Measurements from ENCODE around the gene C19orf81. TPM values are rescaled to one million over a fixed set of nuclear protein-coding genes. Genes with fewer than 3 reads are reported as not detected.

C19orf81 gene
- total and polyA plus RNA-seq, 2 of the 8 experiments (the other 6 are each of a cell fraction or from before 2014, with no cell fraction given), result 11.7 to 13.0 TPM

- no peak overlapping the region for H3K14ac ChIP-seq (ENCODE audit: insufficient read length)
- no peak overlapping the region for H2AFZ ChIP-seq (ENCODE audit: low read length)
- H4K8ac ChIP-seq (ENCODE audit: extremely low read depth, insufficient read depth, low read length), result no peak overlapping the region
- H3K23me2 ChIP-seq (ENCODE audit: low read depth, low read length), result peaks cover 14% of the 10 kb centered on the region
- no peak overlapping the region for H2BK5ac ChIP-seq (ENCODE audit: low read depth, low read length)
- no peak overlapping the region for H2BK20ac ChIP-seq (ENCODE audit: low read length)
- WGBS, 2 experiments (ENCODE audit: extremely low coverage in 1 of 2, insufficient coverage in 1 of 2, insufficient read length in 1 of 2, insufficient replicate concordance in 2 of 2, low coverage in 1 of 2, low lambda C conversion rate in 2 of 2, missing lambda C conversion rate in 1 of 2), result 71% methylated on average over 6 of the region's 6 CpGs; no CpG with 5 or more reads in 1 of the 2 experiments
- no peak for DNase-seq (ENCODE audit: low read depth in 1 of 2, low spot score in 2 of 2)
- FAIRE-seq, result no peak
- no peaks in the 10 kb centered on the region for H3K36me3 ChIP-seq (ENCODE audit: control insufficient read depth in 2 of 4, insufficient read depth in 4 of 4, low read length in 3 of 4)
- H3K27ac ChIP-seq (ENCODE audit: low read depth, low read length), result no peak overlapping the region
- no peak overlapping the region for H2BK15ac ChIP-seq (ENCODE audit: low read length)
- H3K27me3 ChIP-seq (replicated peaks in 1 of 4; ENCODE audit: control insufficient read depth in 3 of 4, extremely low read depth in 1 of 4, insufficient read depth in 3 of 4, low read length in 3 of 4), result peaks cover 0 to 2% (median 0%) of the 10 kb centered on the region in 4 experiments; a peak in 1 of 7 replicates
- no peak overlapping the region for H3K4ac ChIP-seq (replicated peaks; ENCODE audit: insufficient read length, low read depth, low read length)
- no peak overlapping the region for H3K56ac ChIP-seq (replicated peaks; ENCODE audit: insufficient read length, low read depth, low read length)
- no peak overlapping the region for H3K18ac ChIP-seq (ENCODE audit: extremely low read depth, low read length)
- POLR2A ChIA-PET (ENCODE audit: partially characterized antibody), result interaction anchor here (0.7 to 0.8 kb wide), 2 partner anchors 12 to 49 kb away, joined by 3 read pairs; no protein-coding TSS in a partner anchor
- no peak overlapping the region for H2BK12ac ChIP-seq (ENCODE audit: low read depth, low read length)
- no peaks in the 10 kb centered on the region for H3K79me1 ChIP-seq (ENCODE audit: low read depth, low read length)
- peak overlapping the region in 1 of 4 experiments; percentile 77; a peak in 1 of 7 replicates for H3K9ac ChIP-seq (replicated peaks in 1 of 4; ENCODE audit: extremely low read depth in 1 of 4, low read depth in 3 of 4, low read length in 3 of 4)
- H3K79me2 ChIP-seq (ENCODE audit: control insufficient read depth in 1 of 2, insufficient read depth in 2 of 2, low read length in 2 of 2), result no peaks in the 10 kb centered on the region
- no peak overlapping the region for H2AK5ac ChIP-seq (ENCODE audit: low read depth, low read length)
- H3K4me2 ChIP-seq (ENCODE audit: insufficient read depth in 1 of 2, low read depth in 2 of 2, low read length in 2 of 2), result peak overlapping the region; percentile 96 to 97
- peak overlapping the region; percentile 61 to 84 (median 78); a peak in 7 of 8 replicates for H3K4me3 ChIP-seq (ENCODE audit: extremely low read depth in 1 of 4, insufficient read depth in 2 of 4, low read depth in 3 of 4, low read length in 4 of 4)
- no peaks in the 10 kb centered on the region for H3K9me3 ChIP-seq (ENCODE audit: insufficient read depth in 2 of 2, low read depth in 1 of 2, low read length in 1 of 2)
- no peak overlapping the region for H4K91ac ChIP-seq (replicated peaks; ENCODE audit: insufficient read length, low read length)
- H4K5ac ChIP-seq (ENCODE audit: insufficient read length, low read depth, low read length), result peak overlapping the region; percentile 23
- no peak overlapping the region for H2BK120ac ChIP-seq (replicated peaks; ENCODE audit: low read depth, low read length)
- H3K23ac ChIP-seq (ENCODE audit: insufficient read length), result no peak overlapping the region
- CTCF ChIA-PET (ENCODE audit: partially characterized antibody), result interaction anchor here (0.7 kb wide), 1 partner anchor 10 kb away, joined by 3 read pairs; no protein-coding TSS in a partner anchor
- H3K4me1 ChIP-seq (replicated peaks in 1 of 4; ENCODE audit: control insufficient read depth in 3 of 4, insufficient read depth in 4 of 4, low read length in 3 of 4), result peaks cover 2 to 14% (median 6%) of the 10 kb centered on the region in 4 experiments; a peak in 6 of 7 replicates
- peaks cover 0 to 6% of the 10 kb centered on the region in 2 experiments for H4K20me1 ChIP-seq (replicated peaks in 1 of 2; ENCODE audit: control insufficient read depth in 1 of 2, insufficient read depth in 2 of 2, low read length in 2 of 2)
- no peak for TF ChIP-seq ASH2L (IDR thresholded peaks at IDR 0.05; ENCODE audit: low read length)
- no peak for TF ChIP-seq ATF2 (IDR thresholded peaks at IDR 0.05; ENCODE audit: low read length)
- no peak for TF ChIP-seq YY1 (IDR thresholded peaks at IDR 0.05; ENCODE audit: low read depth, low read length)
- TF ChIP-seq SRF (IDR thresholded peaks at IDR 0.05; ENCODE audit: low read depth, low read length), result no peak
- TF ChIP-seq E2F6 (IDR thresholded peaks at IDR 0.05), result no peak
- TF ChIP-seq BRCA1 (IDR thresholded peaks at IDR 0.05; ENCODE audit: low read depth, low read length), result no peak
- TF ChIP-seq RFX5 (IDR thresholded peaks at IDR 0.05; ENCODE audit: borderline replicate concordance, low read depth, low read length), result no peak
- TF ChIP-seq KDM4A (IDR thresholded peaks at IDR 0.05; ENCODE audit: low read depth, low read length, severe bottlenecking), result no peak
- TF ChIP-seq CREB1 (IDR thresholded peaks at IDR 0.05), result no peak
- no peak for TF ChIP-seq TBP (IDR thresholded peaks at IDR 0.05; ENCODE audit: low read depth, low read length)
- no peak for TF ChIP-seq HDAC2 (IDR thresholded peaks at IDR 0.05; ENCODE audit: borderline replicate concordance in 1 of 2, low read depth in 2 of 2, low read length in 2 of 2)
- TF ChIP-seq CHD1 (IDR thresholded peaks at IDR 0.05; ENCODE audit: low read depth, low read length), result no peak
These were observed 8.0 kb downstream of the C19orf81 start for GRCh38 chr19:50657222-50657669.
